ENCODE results near the gene ALDH9A1. TPM values are rescaled to one million over a fixed set of nuclear protein-coding genes. Genes with fewer than 3 reads are reported as not detected.
A peak's percentile ranks its signal among the peaks of the same experiment; 100 is the strongest.

Gene ALDH9A1
- total RNA-seq, 1 experiment from 2014 or later: 78.0 TPM

- Histone ChIP-seq H3K36me3 (ENCODE audit: low read depth, low read length) (peaks cover 62% of the 10 kb centered on the region), H3K4me1 (ENCODE audit: insufficient read depth, low read length) (peaks cover 16% of the 10 kb centered on the region), H2AFZ (ENCODE audit: low read length) (no peak overlapping the region), H3K27me3 (ENCODE audit: low read length) (no peaks in the 10 kb centered on the region), H3K4me2 (ENCODE audit: low read length) (peak overlapping the region; percentile 41), H3K9me2 (replicated peaks; ENCODE audit: low read length) (no peaks in the 10 kb centered on the region), H3K4me3 (ENCODE audit: low read length) (no peak overlapping the region; the same call in 1 of the 2 replicates), H3K27ac (ENCODE audit: low read length) (peak overlapping the region; percentile 53), H3F3A (ENCODE audit: low read length, unreplicated experiment) (no peaks in the 10 kb centered on the region), H3K9me3 (ENCODE audit: low read length) (no peaks in the 10 kb centered on the region), H3K9ac (ENCODE audit: low read length) (no peak overlapping the region), H4K20me1 (ENCODE audit: low read length) (peaks cover 14% of the 10 kb centered on the region; the same call in 1 of the 2 replicates), H3K79me2 (ENCODE audit: low read length) (no peaks in the 10 kb centered on the region)
- ATAC-seq: peak; percentile 93
- TF ChIP-seq EZH2phosphoT487 (IDR thresholded peaks at IDR 0.05; ENCODE audit: borderline replicate concordance, low read length) (no peak), EZH2 (IDR thresholded peaks at IDR 0.05; ENCODE audit: low read length, unreplicated experiment) (no peak), CTCF (conservative IDR thresholded peaks at IDR 0.05; ENCODE audit: low read depth, low read length) (no peak)
- ChIA-PET CTCF (interaction anchor here (0.5 kb wide), 1 partner anchor 19 kb away, joined by 4 read pairs; no protein-coding TSS in a partner anchor), POLR2A (ENCODE audit: unreplicated experiment) (no interaction called here)
- DNase-seq: peak; percentile 59
- intact Hi-C loops (cut with micrococcal nuclease): loop anchor here (1.0 to 5.0 kb wide), 3 partner anchors 21 to 73 kb away; partner anchors contain the start of gene MGST3
- no TSS peak for BruUV-seq (replicated peaks)
These were observed 22.6 kb downstream of the ALDH9A1 start for GRCh38 chr1:165675794-165676193.

- no peak overlapping the region for H3K4me3 ChIP-seq (ENCODE audit: low read length)
- H3K79me2 ChIP-seq (ENCODE audit: low read length): no peaks in the 10 kb centered on the region
- no peaks in the 10 kb centered on the region for H3K27me3 ChIP-seq (ENCODE audit: low read length)
- ChIA-PET POLR2A (ENCODE audit: unreplicated experiment) (interaction anchor here (0.6 kb wide), 1 partner anchor 239 kb away, joined by 4 read pairs; no protein-coding TSS in a partner anchor), CTCF (no interaction called here)
- no peak for DNase-seq
- no peaks in the 10 kb centered on the region for H3K9me2 ChIP-seq (replicated peaks; ENCODE audit: low read length)
- H3K27ac ChIP-seq (ENCODE audit: low read length): no peak overlapping the region
- H3K36me3 ChIP-seq (ENCODE audit: low read depth, low read length): peaks cover 54% of the 10 kb centered on the region
- H3K4me1 ChIP-seq (ENCODE audit: insufficient read depth, low read length): peaks cover 16% of the 10 kb centered on the region
- no peak for TF ChIP-seq EZH2phosphoT487 (IDR thresholded peaks at IDR 0.05; ENCODE audit: borderline replicate concordance, low read length)
- no peak for TF ChIP-seq CTCF (conservative IDR thresholded peaks at IDR 0.05; ENCODE audit: low read depth, low read length)
- no peak for TF ChIP-seq EZH2 (IDR thresholded peaks at IDR 0.05; ENCODE audit: low read length, unreplicated experiment)
- H3K9ac ChIP-seq (ENCODE audit: low read length): no peak overlapping the region
- H3F3A ChIP-seq (ENCODE audit: low read length, unreplicated experiment): no peaks in the 10 kb centered on the region
- peaks cover 14% of the 10 kb centered on the region; the same call in 1 of the 2 replicates for H4K20me1 ChIP-seq (ENCODE audit: low read length)
- intact Hi-C loops (cut with micrococcal nuclease): no loop called here
- ATAC-seq: no peak
- no peak overlapping the region for H2AFZ ChIP-seq (ENCODE audit: low read length)
- no peaks in the 10 kb centered on the region for H3K9me3 ChIP-seq (ENCODE audit: low read length)
- BruUV-seq (replicated peaks): no TSS peak
- H3K4me2 ChIP-seq (ENCODE audit: low read length): no peak overlapping the region
These were observed 23.8 kb downstream of the ALDH9A1 start for GRCh38 chr1:165674599-165674998.

- no peaks in the 10 kb centered on the region for H3K9me3 ChIP-seq (ENCODE audit: low read length)
- TF ChIP-seq EZH2 (IDR thresholded peaks at IDR 0.05; ENCODE audit: low read length, unreplicated experiment) (no peak), CTCF (conservative IDR thresholded peaks at IDR 0.05; ENCODE audit: low read depth, low read length) (no peak), EZH2phosphoT487 (IDR thresholded peaks at IDR 0.05; ENCODE audit: borderline replicate concordance, low read length) (no peak)
- CTCF ChIA-PET: no interaction called here
- DNase-seq (no peak), ATAC-seq (no peak)
- H3K27me3 ChIP-seq (ENCODE audit: low read length): no peaks in the 10 kb centered on the region
- H3K9me2 ChIP-seq (replicated peaks; ENCODE audit: low read length): no peaks in the 10 kb centered on the region
- H3F3A ChIP-seq (ENCODE audit: low read length, unreplicated experiment): no peaks in the 10 kb centered on the region
- no peaks in the 10 kb centered on the region for H3K79me2 ChIP-seq (ENCODE audit: low read length)
- peaks cover 45% of the 10 kb centered on the region for H3K36me3 ChIP-seq (ENCODE audit: low read depth, low read length)
- no peak overlapping the region for H3K9ac ChIP-seq (ENCODE audit: low read length)
- no peak overlapping the region for H2AFZ ChIP-seq (ENCODE audit: low read length)
- POLR2A ChIA-PET (ENCODE audit: unreplicated experiment): no interaction called here
- BruUV-seq (replicated peaks): no TSS peak
- H3K4me2 ChIP-seq (ENCODE audit: low read length): no peak overlapping the region
- 0 out of 2 replicates have a peak, but pooled peaks cover 9% of the 10 kb centered on the region for H4K20me1 ChIP-seq (ENCODE audit: low read length)
- intact Hi-C loops (cut with micrococcal nuclease): no loop called here
- peaks cover 11% of the 10 kb centered on the region for H3K4me1 ChIP-seq (ENCODE audit: insufficient read depth, low read length)
- no peak overlapping the region for H3K27ac ChIP-seq (ENCODE audit: low read length)
- no peak overlapping the region for H3K4me3 ChIP-seq (ENCODE audit: low read length)
These were observed 26.8 kb downstream of the ALDH9A1 start for GRCh38 chr1:165671526-165671925.

Measured in PC-3 (cell line).